Stimulated activated CD4-positive, alpha-beta T cell treated with anti-CD3 and anti-CD28 coated beads, Interleukin-4, amount 100 ng/mL, for 24 hours (primary cell): ENCODE results near the gene SCARB2.

ENCODE experiments used
- DNase-seq: peaks from one replicate; pipeline ENCODE4 v3.0.0-alpha.2; 2020

Gene SCARB2

DNA sequence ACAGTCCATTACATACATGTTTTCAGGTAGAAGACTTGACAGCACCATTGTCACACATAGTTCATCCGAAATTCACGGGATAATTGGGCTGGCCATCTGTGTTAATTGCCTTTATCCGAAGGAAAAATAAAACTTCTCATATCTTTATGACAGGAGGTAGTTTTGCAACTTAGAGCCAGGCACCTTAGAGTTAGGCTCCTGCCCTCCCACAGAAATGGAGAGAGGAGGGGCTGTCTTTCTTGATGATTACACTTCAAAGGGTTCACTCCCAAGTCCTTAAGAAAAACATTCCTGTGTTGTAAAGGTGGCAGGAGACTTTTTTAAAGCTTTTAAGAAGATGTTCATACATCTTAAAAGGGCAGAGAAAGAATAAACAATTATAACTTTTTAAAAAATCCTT lies 10.5 kb upstream of the SCARB2 start:
- no peak for DNase-seq

DNA sequence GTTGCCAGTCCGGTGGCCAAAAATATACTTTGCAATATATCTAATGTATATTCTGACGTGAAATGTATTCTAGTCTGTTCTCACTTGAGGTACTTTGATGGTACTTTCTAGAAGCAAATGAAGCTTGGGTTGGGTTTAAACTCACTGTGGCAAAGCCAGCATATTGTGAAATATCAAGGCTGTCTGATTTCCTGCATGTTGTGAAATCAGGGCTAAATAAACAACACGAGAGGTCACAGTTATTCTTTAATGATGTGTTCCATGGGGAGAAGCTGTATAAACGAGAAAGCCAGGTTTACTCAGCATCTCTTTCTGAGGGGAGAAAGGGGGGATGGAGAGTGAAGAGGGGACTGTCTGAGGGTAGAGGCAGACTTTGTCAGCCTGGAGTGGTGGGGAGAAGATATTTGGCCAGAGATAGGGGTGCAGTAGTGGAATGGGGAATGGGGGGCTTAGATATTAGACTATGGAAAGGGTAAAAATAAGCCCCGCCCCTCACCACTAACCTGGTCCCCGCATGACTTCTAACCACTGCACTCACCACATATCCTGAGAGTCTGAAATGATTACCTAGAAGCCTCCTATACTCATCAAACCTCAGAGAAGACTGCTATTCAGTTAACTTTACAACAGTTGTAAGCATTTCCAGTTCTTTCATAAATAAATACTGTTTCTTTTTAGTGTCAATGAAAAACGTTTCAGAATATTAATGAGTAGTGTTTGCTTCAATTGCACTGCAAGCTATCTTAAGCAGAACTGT lies 5.9 kb upstream of the SCARB2 start:
- DNase-seq, result no peak

DNA sequence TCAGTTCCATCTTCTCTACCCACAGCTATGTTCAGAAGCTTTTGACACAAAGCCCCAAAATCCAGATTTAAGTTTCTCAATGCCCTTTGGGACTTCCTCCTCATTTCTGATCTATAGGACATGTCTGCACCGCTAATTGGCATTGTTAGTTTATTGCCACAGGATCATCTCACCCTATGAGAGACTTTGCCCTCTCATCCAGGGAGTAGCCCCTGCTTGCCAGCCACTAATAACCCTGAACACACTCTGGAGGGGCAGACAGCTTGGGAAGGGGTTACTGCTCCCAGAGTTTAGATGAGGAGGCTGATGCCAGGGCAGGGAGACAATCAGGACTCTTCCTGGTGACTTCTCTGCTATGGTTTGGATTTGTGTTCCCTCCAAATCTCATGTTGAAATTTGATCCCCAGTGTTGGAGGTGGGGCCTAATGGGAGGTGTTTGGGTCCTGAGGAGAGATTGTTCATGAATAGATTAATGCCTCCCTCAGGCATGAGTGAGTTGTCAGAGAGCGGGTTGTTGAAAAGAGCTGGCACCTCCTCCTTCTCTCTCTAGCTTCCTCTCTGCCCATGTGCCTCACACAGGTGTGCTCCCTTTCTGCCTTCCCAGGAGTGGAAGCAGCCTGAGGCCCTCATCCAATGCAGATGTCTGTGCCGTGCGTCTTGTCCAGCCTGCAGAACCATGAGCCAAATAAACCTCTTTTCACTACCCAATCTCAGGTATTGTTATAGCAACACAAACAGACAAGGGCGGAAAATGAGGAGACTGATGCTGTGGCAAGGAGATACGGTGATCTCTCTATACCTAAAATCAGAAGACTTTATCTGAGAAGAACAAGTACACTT lies 3.6 kb upstream of the SCARB2 start:
- no peak for DNase-seq

DNA sequence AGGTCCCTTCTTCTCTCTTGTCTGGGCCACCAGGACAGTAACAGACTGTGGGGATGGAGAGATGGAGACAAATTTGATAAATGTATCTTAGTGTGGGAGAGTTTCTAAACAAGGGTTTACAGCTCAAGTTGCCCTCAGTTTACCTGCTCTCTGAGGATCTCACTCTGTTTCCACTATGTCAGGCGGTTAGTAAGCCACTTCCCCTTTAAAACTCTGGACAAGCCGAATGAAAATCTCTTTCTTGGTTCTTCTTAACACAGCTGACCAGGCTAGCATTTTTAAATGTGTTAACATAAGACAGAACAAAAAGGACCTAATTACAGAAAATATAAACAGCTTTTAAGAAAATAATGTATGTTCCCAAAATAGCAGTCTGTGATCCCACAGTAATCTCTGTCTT lies 2.9 kb upstream of the SCARB2 start:
- DNase-seq, result no peak

DNA sequence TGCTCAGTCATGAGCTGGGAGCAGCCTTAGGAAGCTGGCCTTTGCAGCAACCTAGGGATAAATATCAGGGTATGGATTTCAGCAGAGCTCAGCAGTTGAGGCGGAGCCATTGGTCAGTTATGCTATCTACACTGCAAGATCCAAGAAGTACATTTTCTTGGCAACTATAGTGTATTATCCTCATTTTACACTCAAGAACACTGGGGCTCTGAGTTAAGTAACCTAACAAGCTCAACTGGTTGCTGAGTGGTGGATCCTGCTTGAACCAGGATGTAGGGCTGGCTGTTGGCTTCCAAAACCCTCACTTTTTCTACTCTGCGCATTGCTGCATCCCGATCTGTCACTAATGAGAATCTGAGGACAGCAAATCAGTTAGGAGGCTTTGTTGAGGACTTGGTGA lies 1.5 kb upstream of the SCARB2 start:
- no peak for DNase-seq

DNA sequence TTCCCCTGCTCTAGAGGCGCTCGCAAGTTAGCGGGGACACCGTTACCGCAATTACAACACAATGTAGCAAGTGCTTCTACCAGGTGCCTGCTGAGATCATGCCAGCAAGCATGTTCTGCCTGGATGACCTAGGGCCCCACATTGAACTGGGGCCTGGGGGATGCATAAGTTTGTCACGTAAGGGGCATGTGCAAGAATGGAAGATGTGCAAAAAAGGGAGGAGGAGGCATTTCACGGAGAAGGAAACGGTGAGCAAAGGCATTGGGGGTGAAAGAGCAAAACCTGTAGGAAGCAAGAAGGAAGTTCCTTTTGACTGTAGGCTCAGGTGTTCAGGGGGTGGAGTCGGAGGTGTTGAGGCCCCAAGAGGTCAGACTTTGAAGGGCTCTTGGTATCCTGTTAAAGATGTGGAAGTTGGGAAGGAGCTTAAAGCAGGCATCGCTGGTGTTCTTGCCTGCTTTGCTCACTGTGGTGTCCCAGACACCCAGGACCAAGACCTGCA lies 602 bp upstream of the SCARB2 start:
- DNase-seq, result no peak

DNA sequence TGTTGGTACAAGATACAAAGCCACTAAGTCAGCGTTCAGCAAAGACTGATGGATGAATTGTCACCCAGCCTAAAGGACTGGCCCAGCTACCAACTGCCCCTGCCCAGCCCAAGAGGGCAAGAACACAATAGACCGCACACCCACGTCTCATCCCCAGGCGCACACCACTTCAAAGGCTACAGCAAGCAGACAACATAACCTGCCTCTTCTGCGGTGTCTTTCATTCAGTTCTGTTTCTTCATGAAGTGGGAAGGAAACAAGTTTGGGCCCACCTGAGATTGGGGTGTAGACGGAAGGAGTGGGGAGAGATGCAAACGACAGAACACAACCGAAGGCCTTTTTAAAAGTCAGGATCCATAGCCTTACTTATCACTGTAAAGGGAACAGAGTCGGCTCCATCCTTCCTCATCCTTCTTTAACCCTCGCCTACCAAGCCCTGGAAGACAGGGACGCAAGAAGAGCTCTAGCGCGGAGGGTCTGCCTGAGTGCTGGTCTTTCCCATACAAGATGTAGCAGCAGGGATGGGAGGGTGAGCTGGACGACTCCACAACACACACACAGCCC lies 691 bp downstream of the SCARB2 start:
- DNase-seq, result peak; percentile 38

DNA sequence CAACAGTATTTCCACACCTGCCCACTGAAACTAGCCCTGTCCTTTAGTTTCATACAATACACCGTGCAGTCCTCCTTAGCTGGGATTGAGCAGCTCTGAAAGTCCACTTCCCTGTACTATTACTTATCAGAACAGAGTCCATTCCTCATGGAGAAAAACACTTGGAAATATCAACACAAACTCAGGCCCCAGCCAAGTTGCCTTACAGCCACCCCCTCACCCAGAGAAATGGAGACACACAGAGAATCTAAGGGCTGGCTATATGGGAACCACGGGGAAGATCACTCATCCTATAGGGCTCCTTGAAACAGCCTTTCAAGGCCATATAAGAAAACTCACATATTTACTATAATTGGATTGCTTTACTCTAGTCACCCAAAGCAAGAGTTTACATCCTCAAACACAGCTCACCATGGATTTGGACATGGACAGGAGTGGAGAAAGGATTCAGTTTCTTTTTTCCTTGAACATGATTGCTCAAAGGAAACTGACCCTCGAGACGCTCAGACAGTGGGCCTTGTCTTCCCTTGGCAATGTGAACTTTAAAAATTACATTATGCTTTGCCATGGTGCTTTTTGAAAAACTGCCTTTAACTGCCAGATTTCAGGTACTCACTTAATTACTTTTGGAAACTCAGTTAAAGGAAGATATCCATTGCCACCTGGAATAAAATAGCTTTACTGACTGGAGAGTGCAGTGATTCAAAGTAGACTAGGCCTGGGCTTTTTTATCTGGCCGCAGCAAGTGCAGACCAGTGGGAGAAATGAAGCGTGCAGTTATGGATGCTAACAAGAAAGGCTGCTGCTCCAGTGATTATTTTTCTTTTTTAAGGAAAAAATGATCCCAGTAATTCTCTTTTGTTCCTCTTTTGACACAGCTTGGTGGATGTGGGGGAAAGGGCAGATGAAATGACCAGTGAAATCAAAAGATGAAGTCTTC lies 1.6 kb downstream of the SCARB2 start:
- no peak for DNase-seq

DNA sequence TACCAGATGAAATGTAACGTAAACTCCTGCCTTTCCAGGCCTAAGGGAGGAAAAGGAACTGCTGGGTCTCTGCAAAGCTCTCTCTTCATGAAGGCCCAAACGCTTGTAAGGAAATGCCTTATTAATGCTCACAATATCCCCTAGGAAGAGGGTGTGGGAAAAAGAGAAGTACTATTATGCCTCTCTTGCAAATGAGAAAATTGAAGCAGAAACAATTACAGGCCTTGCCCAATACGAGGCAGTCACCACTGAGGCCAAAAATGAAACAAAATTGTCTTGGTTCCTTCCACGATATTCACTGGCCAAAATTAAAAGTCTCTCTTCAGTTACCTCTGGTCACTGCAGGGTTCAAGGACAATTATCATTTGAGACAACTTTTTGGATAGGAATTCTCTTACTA lies 3.2 kb downstream of the SCARB2 start:
- DNase-seq, result no peak

DNA sequence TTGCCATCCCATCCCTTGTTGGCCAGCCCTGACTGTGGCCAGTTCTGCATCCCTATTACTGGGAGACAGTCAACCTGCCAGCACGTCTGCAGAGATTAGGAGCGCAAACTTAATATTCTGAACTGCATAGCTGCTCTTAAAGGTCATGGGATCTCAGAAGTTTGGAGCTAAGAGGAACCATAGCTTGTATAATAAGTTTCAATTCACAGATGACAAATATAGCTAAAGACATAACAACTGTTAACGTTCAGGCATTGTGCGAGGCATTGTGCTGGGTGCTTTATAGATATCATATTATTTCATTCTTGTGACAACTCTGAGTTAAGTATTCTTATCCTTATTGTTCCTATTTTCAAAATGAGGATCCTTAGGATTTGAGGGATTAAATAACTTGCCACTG lies 3.7 kb downstream of the SCARB2 start:
- DNase-seq, result no peak

DNA sequence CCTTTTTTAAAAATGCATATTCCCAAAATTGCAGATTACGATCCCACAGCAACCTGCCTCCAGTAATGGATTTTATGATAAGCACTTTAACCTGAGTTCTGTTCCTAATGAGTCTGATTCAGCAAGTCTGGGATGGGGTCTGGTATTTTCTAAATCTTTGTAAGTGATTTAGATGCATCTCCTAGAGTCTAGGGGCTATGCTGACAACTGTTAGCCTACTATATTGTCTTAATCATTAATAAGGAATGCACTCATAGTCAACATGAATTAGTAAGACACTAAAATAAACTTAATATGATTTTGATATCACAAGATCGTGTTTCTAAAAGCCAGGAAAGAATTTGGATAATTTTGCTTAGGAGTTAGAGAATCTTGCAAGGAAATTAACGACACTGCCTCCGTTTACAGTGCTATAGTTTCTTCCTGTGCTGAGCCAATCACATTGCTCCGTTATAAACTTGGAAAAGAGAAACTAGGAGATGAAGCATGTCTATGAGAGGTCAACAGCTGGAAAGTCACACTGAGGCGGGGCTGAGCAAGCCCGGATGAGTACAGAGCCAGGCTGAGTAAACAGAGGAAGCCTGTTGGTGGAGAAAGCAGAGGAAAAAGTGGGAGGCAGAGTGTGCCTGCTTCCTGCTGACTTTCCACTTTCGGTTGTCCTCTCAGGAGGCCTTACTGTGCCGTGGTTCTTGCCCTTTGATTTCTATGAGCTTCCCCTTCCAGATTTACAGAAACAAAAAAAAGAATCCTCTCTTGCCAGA lies 5.4 kb downstream of the SCARB2 start:
- no peak for DNase-seq

DNA sequence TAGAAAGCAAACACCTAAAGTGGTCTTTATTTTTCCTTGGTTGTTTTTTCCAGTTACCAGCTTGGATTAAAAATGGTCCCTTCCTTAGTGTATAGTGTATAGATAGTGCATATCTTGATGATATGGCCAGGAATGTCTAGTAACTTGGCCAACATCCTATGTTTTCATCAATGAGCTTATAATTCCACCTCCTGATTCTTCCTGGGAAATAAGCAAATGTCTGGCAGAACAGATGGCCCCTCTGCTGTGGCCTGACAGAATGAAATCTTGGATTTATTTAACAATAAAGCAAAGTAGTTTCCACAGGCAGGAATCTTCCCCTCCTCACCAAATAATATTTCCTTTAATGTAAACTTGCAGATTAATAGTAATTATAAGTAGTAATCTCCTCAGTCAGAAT lies 6.1 kb downstream of the SCARB2 start:
- no peak for DNase-seq

DNA sequence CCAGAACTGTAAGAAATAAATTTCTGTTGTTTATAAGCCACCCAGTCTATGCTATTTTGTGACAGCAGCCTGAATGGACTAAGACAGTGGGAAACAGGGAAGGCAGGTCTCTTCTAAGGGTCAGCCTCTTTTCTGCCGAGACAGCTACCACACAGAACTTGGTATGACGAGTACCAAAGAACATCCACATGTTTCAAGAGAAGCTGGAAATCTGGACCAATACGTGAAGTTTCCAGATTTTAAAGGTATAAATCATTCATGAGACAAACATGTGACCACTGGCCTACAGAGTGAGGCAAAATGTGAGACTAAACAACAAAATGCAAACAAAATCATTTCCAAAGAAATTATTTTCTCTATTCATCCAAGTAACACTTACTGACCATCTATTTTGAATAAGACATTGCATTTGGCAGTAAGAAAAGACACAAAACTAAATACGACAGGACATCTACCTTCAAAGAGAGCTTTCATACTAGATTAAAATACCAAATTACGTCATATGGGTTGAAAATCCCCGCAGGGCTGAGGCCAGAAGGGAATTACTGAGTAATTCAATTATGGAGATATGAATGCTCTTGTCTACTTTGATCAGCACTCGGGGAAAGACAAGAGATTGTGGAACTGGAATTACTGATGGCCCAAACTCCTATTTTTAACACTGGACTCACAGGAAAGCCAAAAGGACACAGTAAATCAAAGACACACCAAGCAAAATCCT lies 7.2 kb downstream of the SCARB2 start:
- no peak for DNase-seq

DNA sequence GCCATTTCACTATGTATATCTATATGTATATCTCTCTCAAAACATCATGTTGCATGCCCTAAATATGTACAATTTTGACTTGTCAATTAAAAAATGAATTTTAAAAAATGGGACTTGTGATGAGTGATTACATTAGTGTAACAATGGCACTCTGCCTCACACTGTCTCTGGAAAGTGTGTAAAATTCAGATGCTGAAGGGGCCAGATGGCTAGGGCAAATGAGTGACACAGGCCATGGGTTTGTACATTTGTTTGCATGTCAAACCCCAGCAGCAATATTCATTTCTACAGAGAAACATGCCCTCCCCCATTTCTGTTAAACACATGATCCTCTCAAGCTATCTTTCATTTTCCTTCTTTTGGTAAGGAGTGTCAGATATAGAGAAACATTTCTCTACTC lies 8.1 kb downstream of the SCARB2 start:
- no peak for DNase-seq

DNA sequence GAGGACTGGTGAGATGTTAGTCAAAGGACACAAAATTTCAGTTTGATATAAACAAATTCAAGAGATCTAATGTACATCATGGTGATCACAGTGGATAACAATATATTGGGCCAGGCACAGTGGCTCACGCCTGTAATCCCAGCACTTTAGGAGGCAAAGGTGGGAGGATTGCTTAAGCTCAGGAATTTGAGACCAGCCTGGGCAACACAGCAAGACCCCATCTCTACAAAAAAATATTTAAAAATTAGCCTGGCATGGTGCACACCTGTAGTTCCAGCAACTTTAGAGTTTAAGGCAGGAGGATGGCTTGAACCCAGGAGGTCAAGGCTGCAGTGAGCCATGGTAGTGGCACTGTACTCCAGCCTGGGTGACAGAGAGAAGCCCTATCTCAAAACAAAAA lies 8.7 kb downstream of the SCARB2 start:
- DNase-seq, result no peak

DNA sequence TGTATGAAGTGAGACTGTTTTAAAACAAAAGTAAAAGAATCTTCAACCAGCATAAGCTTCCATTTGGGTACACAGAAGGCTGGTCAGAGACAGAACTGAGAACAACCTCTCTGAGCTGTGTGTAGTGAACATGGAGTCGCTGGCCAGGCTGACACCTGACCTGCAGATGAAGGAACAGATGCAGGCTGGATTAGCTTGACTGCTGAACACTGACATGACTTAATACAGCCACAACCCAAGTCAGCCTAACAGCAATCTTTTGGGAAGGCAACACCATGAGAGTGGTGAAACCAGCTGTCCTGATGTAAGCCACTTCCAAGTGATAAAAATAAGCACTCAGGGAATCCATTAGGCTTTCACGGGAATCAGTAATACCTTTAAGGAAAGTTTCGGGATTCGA lies 10.1 kb downstream of the SCARB2 start:
- no peak for DNase-seq

DNA sequence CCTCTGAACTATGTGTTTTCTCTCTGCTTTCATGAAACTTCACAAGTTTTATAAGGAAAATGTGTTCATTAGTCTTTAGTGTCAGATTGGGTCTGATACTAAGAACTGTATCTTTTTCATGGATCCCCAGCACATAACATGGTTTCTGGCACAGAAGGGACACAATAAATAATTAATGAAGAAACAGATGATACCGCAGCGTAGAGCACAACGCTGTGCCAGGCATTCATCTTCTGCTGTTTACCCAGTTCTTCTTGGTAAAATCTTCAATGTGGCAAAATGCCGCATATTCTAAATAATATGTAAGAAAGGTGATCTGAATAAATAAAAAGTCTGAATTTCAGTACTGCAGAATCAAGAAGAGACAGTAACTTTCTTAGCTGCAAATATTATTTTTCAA lies 12.3 kb downstream of the SCARB2 start:
- DNase-seq, result no peak

DNA sequence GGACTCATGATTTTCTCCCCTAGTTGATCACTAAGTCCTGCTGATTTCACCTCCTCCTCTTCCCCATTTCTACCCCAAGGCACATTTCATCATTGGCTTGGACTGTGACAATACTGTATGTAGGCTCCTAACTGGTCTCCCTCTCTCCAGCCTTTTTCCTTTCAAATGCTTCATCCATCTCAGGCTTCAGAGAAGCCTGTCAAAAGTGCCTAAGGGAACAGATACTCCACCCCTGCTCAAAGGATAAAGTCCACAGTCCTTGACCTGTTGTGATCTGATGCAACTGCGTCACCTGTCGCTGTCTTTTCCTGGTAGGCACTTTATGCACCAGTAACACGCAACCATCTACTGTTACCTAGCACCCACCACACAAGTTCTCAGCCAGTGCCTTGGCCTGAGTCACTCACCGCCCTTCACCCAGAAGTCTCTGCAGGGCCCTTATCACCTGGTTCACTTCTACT lies 12.8 kb downstream of the SCARB2 start:
- DNase-seq, result no peak

DNA sequence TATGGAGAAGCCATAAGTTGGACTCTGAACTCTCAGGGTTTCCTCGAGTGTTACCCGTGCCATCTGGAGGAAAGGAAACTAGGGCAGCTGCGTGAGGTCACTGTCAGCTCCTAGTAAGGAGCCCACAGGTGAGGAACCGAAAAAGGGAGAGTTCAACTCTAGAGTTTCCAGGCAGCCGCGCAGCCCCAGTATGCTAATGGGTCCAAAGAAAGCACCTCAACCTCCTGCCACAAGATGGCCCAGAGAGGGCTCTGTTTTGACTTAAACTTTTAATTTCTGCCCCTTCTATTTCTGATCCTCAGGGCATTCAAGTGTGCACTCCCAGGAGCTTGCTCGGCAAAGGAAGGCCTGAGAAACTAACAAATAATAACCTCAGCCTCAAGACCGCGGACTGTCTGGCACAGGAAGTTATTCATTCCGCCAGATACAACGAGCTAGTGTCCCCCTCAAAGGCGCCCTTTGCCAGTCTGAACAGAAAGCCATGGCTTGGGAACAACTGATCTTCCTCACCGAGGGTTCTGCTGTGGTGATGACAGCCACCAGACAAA lies 13.9 kb downstream of the SCARB2 start:
- peak; percentile 9 for DNase-seq

DNA sequence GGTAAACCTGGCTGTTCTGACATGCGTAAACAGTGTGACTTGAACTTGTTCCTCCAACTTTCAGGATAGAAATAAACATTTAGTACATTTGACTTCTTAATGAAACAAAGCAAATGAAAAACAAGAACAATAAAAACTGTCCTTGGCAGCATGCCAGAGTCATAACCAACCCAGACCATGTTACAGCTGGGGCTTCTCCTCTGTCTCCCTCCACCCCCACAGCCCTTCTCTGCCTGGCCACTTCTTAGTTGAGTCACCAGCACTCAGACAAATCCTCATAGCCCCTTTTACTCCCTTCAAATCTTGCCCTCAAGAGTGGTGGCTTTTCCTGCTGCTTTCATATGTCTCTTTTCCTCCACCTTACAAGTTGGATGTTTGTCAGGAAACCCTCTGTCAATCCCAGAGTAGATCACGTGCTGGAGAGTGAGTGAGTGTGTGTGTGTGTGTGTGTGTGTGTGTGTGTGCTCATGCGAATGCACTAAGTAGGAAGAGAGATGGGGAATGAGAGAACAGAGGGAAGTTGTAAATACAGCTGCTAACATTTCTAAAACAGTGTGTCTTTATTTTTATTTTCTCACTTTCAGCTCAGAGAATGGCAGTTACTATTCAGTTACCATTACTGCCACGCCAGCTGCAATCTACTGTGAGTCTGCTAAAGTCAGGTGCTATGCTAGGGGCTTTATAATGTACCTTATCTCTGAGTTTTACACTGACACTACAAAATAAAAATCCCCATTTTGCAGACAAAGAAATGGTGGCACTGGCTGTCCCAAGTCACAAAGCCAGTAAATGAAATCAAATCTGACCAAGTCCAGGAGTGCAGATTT lies 15.0 kb downstream of the SCARB2 start:
- DNase-seq, result peak; percentile 52
